ENCODE measurements around the gene RAD51D.

Gene RAD51D

GRCh38 chr17:35073991-35074627 is 45.6 kb downstream of the RAD51D start:
- TF ChIP-seq, protein P1, sequence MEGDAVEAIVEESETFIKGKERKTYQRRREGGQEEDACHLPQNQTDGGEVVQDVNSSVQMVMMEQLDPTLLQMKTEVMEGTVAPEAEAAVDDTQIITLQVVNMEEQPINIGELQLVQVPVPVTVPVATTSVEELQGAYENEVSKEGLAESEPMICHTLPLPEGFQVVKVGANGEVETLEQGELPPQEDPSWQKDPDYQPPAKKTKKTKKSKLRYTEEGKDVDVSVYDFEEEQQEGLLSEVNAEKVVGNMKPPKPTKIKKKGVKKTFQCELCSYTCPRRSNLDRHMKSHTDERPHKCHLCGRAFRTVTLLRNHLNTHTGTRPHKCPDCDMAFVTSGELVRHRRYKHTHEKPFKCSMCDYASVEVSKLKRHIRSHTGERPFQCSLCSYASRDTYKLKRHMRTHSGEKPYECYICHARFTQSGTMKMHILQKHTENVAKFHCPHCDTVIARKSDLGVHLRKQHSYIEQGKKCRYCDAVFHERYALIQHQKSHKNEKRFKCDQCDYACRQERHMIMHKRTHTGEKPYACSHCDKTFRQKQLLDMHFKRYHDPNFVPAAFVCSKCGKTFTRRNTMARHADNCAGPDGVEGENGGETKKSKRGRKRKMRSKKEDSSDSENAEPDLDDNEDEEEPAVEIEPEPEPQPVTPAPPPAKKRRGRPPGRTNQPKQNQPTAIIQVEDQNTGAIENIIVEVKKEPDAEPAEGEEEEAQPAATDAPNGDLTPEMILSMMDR (IDR thresholded peaks at IDR 0.05; ENCODE audit: extremely low read depth, missing control alignments) = no peak
- no peak for DNase-seq (ENCODE audit: low spot score)

- DNase-seq (ENCODE audit: low spot score) = no peak
- TF ChIP-seq, protein P1 (IDR thresholded peaks at IDR 0.05; ENCODE audit: extremely low read depth, missing control alignments) = no peak
These were observed 46.4 kb downstream of the RAD51D start for GRCh38 chr17:35073183-35073790.

- TF ChIP-seq, protein P1 (IDR thresholded peaks at IDR 0.05; ENCODE audit: extremely low read depth, missing control alignments) = no peak
- DNase-seq (ENCODE audit: low spot score) = no peak
These were observed 50.3 kb downstream of the RAD51D start for GRCh38 chr17:35069311-35069710.

DNA sequence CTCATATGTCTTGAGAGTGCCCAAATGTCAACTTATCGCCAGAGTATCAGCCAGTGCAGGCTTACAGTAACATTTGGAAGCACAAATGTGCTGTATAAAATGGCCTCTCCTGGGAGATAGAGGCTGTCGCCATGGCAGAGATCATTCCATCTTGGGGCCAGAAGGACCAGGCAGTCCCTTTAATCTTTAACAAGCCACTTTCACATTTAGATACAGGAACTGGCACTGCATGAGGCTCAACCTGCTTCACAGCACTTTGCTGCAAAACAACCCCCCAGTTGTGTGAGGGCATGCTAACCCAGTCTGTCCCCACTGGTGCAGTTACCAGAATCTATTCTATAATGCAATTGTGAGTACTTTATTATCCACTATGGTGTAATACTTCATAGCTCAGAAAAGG is 51.4 kb downstream of the RAD51D start:
- TF ChIP-seq, protein P1 (IDR thresholded peaks at IDR 0.05; ENCODE audit: extremely low read depth, missing control alignments) = no peak
- no peak for DNase-seq (ENCODE audit: low spot score)

DNA sequence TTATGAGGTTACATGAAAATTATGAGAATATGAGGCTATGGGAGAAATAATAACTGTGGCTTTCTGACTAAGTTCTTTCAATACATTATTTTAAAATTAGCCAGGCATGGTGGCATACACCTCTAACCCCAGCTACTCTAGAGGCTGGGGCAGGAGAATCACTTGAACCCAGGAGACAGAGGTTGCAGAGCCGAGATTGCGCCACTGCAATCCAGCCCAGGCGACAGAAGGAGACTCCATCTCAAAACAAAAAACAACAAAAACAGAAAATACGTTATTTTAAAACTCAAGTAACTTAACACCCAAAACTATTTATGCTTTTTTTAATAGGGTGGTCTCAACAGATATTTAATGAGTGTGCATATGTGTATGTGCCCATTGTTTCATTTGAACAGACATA is 53.8 kb downstream of the RAD51D start:
- no peak for DNase-seq (ENCODE audit: low spot score)
- TF ChIP-seq, protein P1 (IDR thresholded peaks at IDR 0.05; ENCODE audit: extremely low read depth, missing control alignments) = no peak

DNA sequence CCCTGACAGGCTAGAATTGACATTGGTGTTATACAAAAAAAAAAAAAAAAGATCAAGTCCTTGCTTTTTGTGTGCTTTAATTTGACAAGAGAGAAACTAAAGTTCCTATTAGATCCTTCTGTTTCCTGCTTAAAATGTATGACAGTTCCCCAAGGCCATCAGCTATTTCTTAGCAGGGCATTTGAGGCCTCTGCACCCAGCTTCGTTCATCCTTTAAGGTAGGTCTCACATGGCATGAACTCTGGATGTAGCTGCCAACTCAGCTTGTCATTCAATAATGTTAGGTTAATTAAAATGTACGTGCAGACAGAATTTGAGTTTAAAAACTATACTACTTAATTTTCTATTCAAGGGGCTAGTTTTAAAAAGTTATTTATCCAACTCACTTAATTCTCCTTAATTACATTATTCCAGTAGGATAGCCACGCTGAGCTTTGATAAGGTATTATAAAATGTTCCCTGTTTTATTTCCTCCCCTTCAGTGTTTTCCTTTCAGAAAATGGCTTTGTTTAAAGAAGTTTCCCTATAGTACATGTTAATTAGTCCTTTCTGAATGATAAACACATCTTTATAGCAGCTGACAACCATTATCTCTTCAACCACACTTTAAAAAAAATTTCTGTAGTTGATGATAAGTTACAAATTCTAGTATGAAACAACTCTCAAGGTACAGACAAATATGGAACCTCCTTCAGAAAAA is 55.0 kb downstream of the RAD51D start:
- TF ChIP-seq, protein P1 (IDR thresholded peaks at IDR 0.05; ENCODE audit: extremely low read depth, missing control alignments) = no peak

DNA sequence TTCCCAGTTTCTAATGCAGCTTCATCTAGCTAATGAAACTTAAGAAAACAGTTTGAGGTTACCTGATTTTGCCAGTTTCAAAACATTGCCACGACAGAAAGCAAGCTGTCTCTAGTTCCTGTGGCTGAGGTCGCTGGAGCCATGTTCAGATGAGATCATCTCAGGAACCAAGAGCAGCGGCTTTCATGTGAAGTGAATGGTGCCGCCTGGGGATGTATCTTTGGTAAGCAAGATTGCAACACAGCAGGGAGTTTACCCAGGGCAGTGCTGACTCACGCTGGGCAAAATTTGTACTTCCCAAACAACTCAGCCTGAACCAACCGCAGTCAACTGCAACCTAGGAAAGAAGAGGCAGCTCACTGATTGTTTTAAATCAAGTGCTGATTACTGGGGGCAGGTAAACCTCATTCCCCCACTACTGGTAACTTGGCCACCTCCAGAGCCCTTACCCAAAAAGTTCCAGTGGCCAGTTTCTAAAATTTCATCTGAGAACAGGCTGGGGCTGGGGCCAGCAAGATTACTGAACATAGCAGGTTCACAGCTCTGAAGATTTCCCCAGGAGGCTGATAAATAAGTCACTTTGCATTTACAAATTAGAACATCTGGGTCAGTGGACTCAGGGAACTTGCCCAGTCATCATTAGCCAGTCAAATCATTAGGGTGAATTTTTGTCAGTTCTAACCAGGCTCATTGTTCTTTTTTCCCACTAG is 56.0 kb downstream of the RAD51D start, which contains the start of gene RFFL:
TSS of gene RFFL (minus strand) at position 194 of the 710 bp plus-strand sequence. CDS start 37,154 bp downstream, outside the sequence.
- TF ChIP-seq, protein P1 (IDR thresholded peaks at IDR 0.05; ENCODE audit: extremely low read depth, missing control alignments) = no peak
- DNase-seq (ENCODE audit: low spot score) = peak; percentile 77

More for the DNA sequence above, 55.0 kb downstream of the RAD51D start:
- no peak for DNase-seq (ENCODE audit: low spot score)
